Thoracic aorta (tissue), 2 donors: ENCODE measurements around the gene RALA. TPM values are rescaled to one million over a fixed set of nuclear protein-coding genes. Genes with fewer than 3 reads are reported as not detected.
"Not testable (repeated sequence)": the region's sequence is repeated elsewhere in the genome, so short reads cannot be mapped to it uniquely, and the experiment has no call there.

Source experiments
- ATAC-seq: fragments of 150-250 bp; one replicate; pipeline ENCODE4 v1.8.0; 2017; ENCODE audit warnings: low read depth; ENCODE audit not compliant: insufficient number of reproducible peaks, low FRiP score
- DNase-seq: peaks from one replicate; pipeline ENCODE4 v3.0.0-alpha.2; 2020; ENCODE audit warnings: low spot score
- H3K27ac ChIP-seq, 2 donors: fragments of 200-600 bp; sonication (generic); 1 replicate in 1 of 2; 2 replicates in 1 of 2; pipeline ENCODE4 v1.5.1; 2016; ENCODE audit warnings: mild to moderate bottlenecking in 2 of 2, moderate library complexity in 2 of 2
- H3K27me3 ChIP-seq: fragments of 200-600 bp; sonication (generic); replicated peaks from 2 replicates; pipeline ENCODE4 v1.6.0; 2016; ENCODE audit warnings: mild to moderate bottlenecking; ENCODE audit not compliant: insufficient read depth
- H3K36me3 ChIP-seq: fragments of 200-600 bp; sonication (generic); one replicate; pipeline ENCODE4 v1.5.1; 2016
- H3K4me1 ChIP-seq, 2 donors: fragments of 200-600 bp; sonication (generic); 1 replicate in 1 of 2; 2 replicates in 1 of 2; pipeline versions ENCODE4 v1.5.1 to v1.6.0; 2016; ENCODE audit warnings: low read depth in 2 of 2, mild to moderate bottlenecking in 1 of 2; ENCODE audit not compliant: control insufficient read depth in 1 of 2
- H3K4me3 ChIP-seq: fragments of 200-600 bp; sonication (generic); 2 replicates; pipeline ENCODE4 v1.5.1; 2016; ENCODE audit warnings: mild to moderate bottlenecking
- H3K9me3 ChIP-seq: fragments of 200-600 bp; sonication (generic); 2 replicates; pipeline ENCODE4 v1.5.1; 2016
- CTCF ChIP-seq: fragments of 200-600 bp; sonication (generic); IDR thresholded peaks from one replicate; pipeline ENCODE4 v1.5.1; 2019; ENCODE audit warnings: antibody characterized with exemption
- total RNA-seq, 2 donors: library from RNA; depleted of rRNA; stranded (reverse); fragments of >200 nt; gene quantifications; one replicate each; pipeline versions ENCODE4 v1.1.0 to v1.2.3, GENCODE V29; 2016

Gene RALA
- total RNA-seq, 2 donors from 2014 or later: 7.3 to 9.8 TPM

- H3K27ac ChIP-seq: no peak overlapping the region
- ATAC-seq (no peak), DNase-seq (no peak)
- H3K9me3 ChIP-seq: no peaks in the 10 kb centered on the region
- H3K4me3 ChIP-seq: no peak overlapping the region
- H3K4me1 ChIP-seq: peaks cover 13 to 29% of the 10 kb centered on the region in 2 donors
- no peaks in the 10 kb centered on the region for H3K27me3 ChIP-seq
- no peaks in the 10 kb centered on the region for H3K36me3 ChIP-seq
- no peak for TF ChIP-seq CTCF
Observed at GRCh38 chr7:39672176-39672575, 48.8 kb downstream of the RALA start.

GRCh38 chr7:39673868-39674267, 50.5 kb downstream of the RALA start:
- H3K9me3 ChIP-seq: no peaks in the 10 kb centered on the region
- H3K4me3 ChIP-seq: no peak overlapping the region
- H3K27me3 ChIP-seq: no peaks in the 10 kb centered on the region
- DNase-seq: no peak
- H3K27ac ChIP-seq: peak overlapping the region in 1 of 2 donors; percentile 34
- H3K4me1 ChIP-seq: peaks cover 7 to 20% of the 10 kb centered on the region in 2 donors
- no peaks in the 10 kb centered on the region for H3K36me3 ChIP-seq
- TF ChIP-seq CTCF: no peak
- no peak for ATAC-seq

- H3K9me3 ChIP-seq: no peaks in the 10 kb centered on the region
- peak overlapping the region in 1 of 2 donors; percentile 34 for H3K27ac ChIP-seq
- DNase-seq: no peak
- TF ChIP-seq CTCF: no peak
- H3K27me3 ChIP-seq: no peaks in the 10 kb centered on the region
- peaks cover 7 to 20% of the 10 kb centered on the region in 2 donors for H3K4me1 ChIP-seq
- no peaks in the 10 kb centered on the region for H3K36me3 ChIP-seq
- no peak for ATAC-seq
- no peak overlapping the region for H3K4me3 ChIP-seq
Observed at GRCh38 chr7:39674406-39674805, 51.0 kb downstream of the RALA start.

GRCh38 chr7:39676346-39676745, 53.0 kb downstream of the RALA start:
- no peak for TF ChIP-seq CTCF
- H3K9me3 ChIP-seq: no peaks in the 10 kb centered on the region
- H3K27me3 ChIP-seq: no peaks in the 10 kb centered on the region
- peaks cover 7 to 20% of the 10 kb centered on the region in 2 donors for H3K4me1 ChIP-seq
- no peak overlapping the region for H3K27ac ChIP-seq
- no peak overlapping the region for H3K4me3 ChIP-seq
- ATAC-seq: no peak
- DNase-seq: no peak
- no peaks in the 10 kb centered on the region for H3K36me3 ChIP-seq

- H3K36me3 ChIP-seq: no peaks in the 10 kb centered on the region
- DNase-seq (no peak), ATAC-seq (no peak)
- H3K9me3 ChIP-seq: no peaks in the 10 kb centered on the region
- H3K4me3 ChIP-seq: no peak overlapping the region
- peaks cover 13 to 24% of the 10 kb centered on the region in 2 donors for H3K4me1 ChIP-seq
- no peak for TF ChIP-seq CTCF
- no peak overlapping the region for H3K27ac ChIP-seq
- H3K27me3 ChIP-seq: no peaks in the 10 kb centered on the region
Observed at GRCh38 chr7:39678930-39679709, 55.7 kb downstream of the RALA start.

GRCh38 chr7:39679874-39680273, 56.5 kb downstream of the RALA start:
- not testable (repeated sequence) for H3K27me3 ChIP-seq

More at GRCh38 chr7:39679874-39680273, 56.5 kb downstream of the RALA start:
- H3K36me3 ChIP-seq, H3K9me3 ChIP-seq, ATAC-seq, DNase-seq, H3K27ac ChIP-seq, H3K4me3 ChIP-seq: not testable (repeated sequence)
- H3K4me1 ChIP-seq: peaks cover 8 to 17% of the 10 kb centered on the region in 2 donors
